Measurements from ENCODE around the gene PNLIPRP2.

GRCh38 chr10:116620423-116621400, at the start of gene PNLIPRP2:
- TF ChIP-seq EZH2 (IDR thresholded peaks at IDR 0.05; ENCODE audit: borderline replicate concordance) (no peak), CTCF (IDR thresholded peaks at IDR 0.05; ENCODE audit: poor library complexity) (no peak)
